Sigmoid colon (tissue), 4 donors: ENCODE measurements around the gene CD276.

Experiments used
- CTCF ChIP-seq, 4 experiments: fragments of 450-650 bp in 3 of 4; fragments of 200-600 bp in 1 of 4; IDR thresholded peaks; one replicate each; pipeline ENCODE4 v1.5.1; 2016 to 2019; ENCODE audit warnings: antibody characterized with exemption in 4 of 4, mild to moderate bottlenecking in 3 of 4, moderate library complexity in 2 of 4
- POLR2A ChIP-seq, 2 donors: fragments of 450-650 bp; IDR thresholded peaks; one replicate each; pipeline ENCODE4 v1.6.1; 2016; ENCODE audit warnings: antibody characterized with exemption in 2 of 2, mild to moderate bottlenecking in 2 of 2, moderate library complexity in 2 of 2
- POLR2AphosphoS5 ChIP-seq, 4 donors: sonication (generic); formaldehyde crosslinking; IDR thresholded peaks; one replicate each; pipeline ENCODE4 v1.6.1; 2017; ENCODE audit warnings: antibody characterized with exemption in 4 of 4

- no peak for TF ChIP-seq CTCF (IDR thresholded peaks at IDR 0.05)
- no peak for TF ChIP-seq POLR2A (IDR thresholded peaks at IDR 0.05)
- no peak for TF ChIP-seq POLR2AphosphoS5 (IDR thresholded peaks at IDR 0.05)
These were observed 62.7 kb downstream of the CD276 start for GRCh38 chr15:73746883-73747282.
